Measurements from ENCODE around the gene YARS1. TPM values are rescaled to one million over a fixed set of nuclear protein-coding genes. Genes with fewer than 3 reads are reported as not detected.

Gene YARS1
- total and polyA plus RNA-seq, 2 experiments from 2014 or later, result 135 to 179 TPM

GRCh38 chr1:32729254-32730046 lies 87.7 kb downstream of the YARS1 start:
- Histone ChIP-seq H3K27ac (no peak overlapping the region), H3K4me1 (ENCODE audit: insufficient read depth) (peaks cover 21% of the 10 kb centered on the region), H3K36me3 (ENCODE audit: low read depth) (no peaks in the 10 kb centered on the region), H2AFZ (no peak overlapping the region), H3F3A (ENCODE audit: insufficient read depth) (peaks cover 7% of the 10 kb centered on the region), H3K27me3 (replicated peaks; ENCODE audit: insufficient read depth) (no peaks in the 10 kb centered on the region), H3K4me3 (no peak overlapping the region), H3K4me2 (ENCODE audit: unreplicated experiment) (no peak overlapping the region), H4K20me1 (ENCODE audit: insufficient read depth) (no peaks in the 10 kb centered on the region), H3K9ac (no peak overlapping the region), H3K9me3 (ENCODE audit: low read depth) (no peaks in the 10 kb centered on the region), H3K79me2 (ENCODE audit: insufficient read depth) (no peaks in the 10 kb centered on the region), H3K9me2 (ENCODE audit: insufficient read depth) (no peaks in the 10 kb centered on the region)
- in situ Hi-C loops (cut with MboI), result no loop called here
- WGBS, 2 experiments (ENCODE audit: low coverage in 1 of 2, low lambda C conversion rate in 2 of 2, missing lambda C conversion rate in 2 of 2), result 84 to 85% methylated on average over 14 of the region's 14 CpGs
- DNase-seq, result no peak
- no peak for TF ChIP-seq EZH2 (IDR thresholded peaks at IDR 0.05; ENCODE audit: insufficient read depth, poor library complexity, severe bottlenecking)
- TF ChIP-seq EZH2phosphoT487 (IDR thresholded peaks at IDR 0.05; ENCODE audit: insufficient read depth, low read depth), result no peak

- TF ChIP-seq EZH2phosphoT487 (IDR thresholded peaks at IDR 0.05; ENCODE audit: insufficient read depth, low read depth), result no peak
- DNase-seq, result no peak
- Histone ChIP-seq H3F3A (ENCODE audit: insufficient read depth) (peaks cover 7% of the 10 kb centered on the region), H2AFZ (no peak overlapping the region), H3K27ac (no peak overlapping the region), H3K4me3 (no peak overlapping the region), H3K4me1 (ENCODE audit: insufficient read depth) (peaks cover 22% of the 10 kb centered on the region), H3K4me2 (ENCODE audit: unreplicated experiment) (no peak overlapping the region), H3K9ac (no peak overlapping the region), H3K36me3 (ENCODE audit: low read depth) (no peaks in the 10 kb centered on the region), H4K20me1 (ENCODE audit: insufficient read depth) (no peaks in the 10 kb centered on the region), H3K79me2 (ENCODE audit: insufficient read depth) (no peaks in the 10 kb centered on the region), H3K27me3 (replicated peaks; ENCODE audit: insufficient read depth) (no peaks in the 10 kb centered on the region), H3K9me2 (ENCODE audit: insufficient read depth) (no peaks in the 10 kb centered on the region), H3K9me3 (ENCODE audit: low read depth) (no peaks in the 10 kb centered on the region)
- in situ Hi-C loops (cut with MboI), result no loop called here
- 88 to 89% methylated on average over 7 of the region's 7 CpGs for WGBS, 2 experiments (ENCODE audit: low coverage in 1 of 2, low lambda C conversion rate in 2 of 2, missing lambda C conversion rate in 2 of 2)
Observed at GRCh38 chr1:32728413-32729077, 88.6 kb downstream of the YARS1 start.

DNA sequence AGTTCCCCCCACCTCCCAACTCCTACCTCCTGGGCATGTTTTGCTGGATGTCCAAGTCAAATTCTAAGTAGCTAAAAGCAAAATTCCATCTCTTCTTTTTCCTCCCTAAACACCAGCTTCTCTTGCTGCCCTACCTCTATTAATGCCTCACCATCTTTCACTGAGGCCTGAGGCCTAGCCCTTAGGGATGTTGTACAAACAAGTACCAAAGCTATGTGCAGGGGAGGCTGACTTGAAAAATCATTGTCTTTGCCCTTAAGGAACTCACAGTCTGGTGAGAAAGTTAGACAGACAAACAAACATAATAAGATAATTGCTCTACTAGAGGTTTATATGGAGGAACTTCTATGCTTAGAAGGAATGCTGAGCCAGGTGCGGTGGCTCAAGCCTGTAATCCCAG lies 89.3 kb downstream of the YARS1 start:
- in situ Hi-C loops (cut with MboI), result no loop called here
- WGBS, 2 experiments (ENCODE audit: low coverage in 1 of 2, low lambda C conversion rate in 2 of 2, missing lambda C conversion rate in 2 of 2), result 96 to 100% methylated on average over 1 of the region's 1 CpG
- H3F3A ChIP-seq (ENCODE audit: insufficient read depth), result peaks cover 7% of the 10 kb centered on the region

GRCh38 chr1:32725615-32725982 lies 91.6 kb downstream of the YARS1 start:
- peaks cover 22% of the 10 kb centered on the region for H3K4me1 ChIP-seq (ENCODE audit: insufficient read depth)
- H3K27me3 ChIP-seq (replicated peaks; ENCODE audit: insufficient read depth), result no peaks in the 10 kb centered on the region
- H2AFZ ChIP-seq, result peak overlapping the region; percentile 76
- peak overlapping the region; percentile 29; the same call in 1 of the 2 replicates for H3K27ac ChIP-seq
- peaks cover 7% of the 10 kb centered on the region for H3F3A ChIP-seq (ENCODE audit: insufficient read depth)
- H3K9me2 ChIP-seq (ENCODE audit: insufficient read depth), result no peaks in the 10 kb centered on the region
- H3K36me3 ChIP-seq (ENCODE audit: low read depth), result no peaks in the 10 kb centered on the region
- no peaks in the 10 kb centered on the region for H4K20me1 ChIP-seq (ENCODE audit: insufficient read depth)
- 94 to 100% methylated on average over 3 of the region's 3 CpGs for WGBS, 2 experiments (ENCODE audit: low coverage in 1 of 2, low lambda C conversion rate in 2 of 2, missing lambda C conversion rate in 2 of 2)
- in situ Hi-C loops (cut with MboI), result no loop called here
- DNase-seq, result no peak
- TF ChIP-seq EZH2 (IDR thresholded peaks at IDR 0.05; ENCODE audit: insufficient read depth, poor library complexity, severe bottlenecking) (no peak), EZH2phosphoT487 (IDR thresholded peaks at IDR 0.05; ENCODE audit: insufficient read depth, low read depth) (no peak)
- H3K79me2 ChIP-seq (ENCODE audit: insufficient read depth), result no peaks in the 10 kb centered on the region
- H3K9ac ChIP-seq, result no peak overlapping the region
- H3K4me2 ChIP-seq (ENCODE audit: unreplicated experiment), result peak overlapping the region; percentile 30
- no peaks in the 10 kb centered on the region for H3K9me3 ChIP-seq (ENCODE audit: low read depth)
- no peak overlapping the region for H3K4me3 ChIP-seq

More for the DNA sequence above, 89.3 kb downstream of the YARS1 start:
- Histone ChIP-seq H3K79me2 (ENCODE audit: insufficient read depth) (no peaks in the 10 kb centered on the region), H3K27ac (no peak overlapping the region), H3K36me3 (ENCODE audit: low read depth) (no peaks in the 10 kb centered on the region), H4K20me1 (ENCODE audit: insufficient read depth) (no peaks in the 10 kb centered on the region), H3K4me3 (no peak overlapping the region), H3K9me3 (ENCODE audit: low read depth) (no peaks in the 10 kb centered on the region), H3K9me2 (ENCODE audit: insufficient read depth) (no peaks in the 10 kb centered on the region), H3K9ac (no peak overlapping the region), H3K27me3 (replicated peaks; ENCODE audit: insufficient read depth) (no peaks in the 10 kb centered on the region), H3K4me1 (ENCODE audit: insufficient read depth) (peaks cover 22% of the 10 kb centered on the region), H2AFZ (no peak overlapping the region), H3K4me2 (ENCODE audit: unreplicated experiment) (no peak overlapping the region)
- TF ChIP-seq EZH2phosphoT487 (IDR thresholded peaks at IDR 0.05; ENCODE audit: insufficient read depth, low read depth) (no peak), EZH2 (IDR thresholded peaks at IDR 0.05; ENCODE audit: insufficient read depth, poor library complexity, severe bottlenecking) (no peak)
- no peak for DNase-seq

Other genes with a start within 250 kb of the YARS1 start
- 37.0 and 44.6 TPM in 2 replicates for gene ZBTB8OS, start 166.8 kb downstream of the YARS1 start, total RNA-seq (2014; rRNA removed; shearing (Covaris generic))
- 48.9 and 52.9 TPM in 2 replicates for gene ZBTB8OS, start 166.8 kb downstream of the YARS1 start, polyA plus RNA-seq (2016; fragmentation: Nextera tagmentation; extraction: Ambion mirVana)
- gene RBBP4, start 166.2 kb downstream of the YARS1 start, total RNA-seq (2014; rRNA removed; shearing (Covaris generic)), result 72.4 and 89.9 TPM in 2 replicates
- 109 and 116 TPM in 2 replicates for gene RBBP4, start 166.2 kb downstream of the YARS1 start, polyA plus RNA-seq (2016; fragmentation: Nextera tagmentation; extraction: Ambion mirVana)
- 103 and 112 TPM in 2 replicates for gene SYNC, start 114.6 kb downstream of the YARS1 start, total RNA-seq (2014; rRNA removed; shearing (Covaris generic))
- gene SYNC, start 114.6 kb downstream of the YARS1 start, polyA plus RNA-seq (2016; fragmentation: Nextera tagmentation; extraction: Ambion mirVana), result 60.0 and 60.5 TPM in 2 replicates
- 25.2 and 35.0 TPM in 2 replicates for gene S100PBP, start 295 bp upstream of the YARS1 start, total RNA-seq (2014; rRNA removed; shearing (Covaris generic))
- gene S100PBP, start 295 bp upstream of the YARS1 start, polyA plus RNA-seq (2016; fragmentation: Nextera tagmentation; extraction: Ambion mirVana), result 12.1 and 15.7 TPM in 2 replicates
- 0.76 TPM in 1 of 2 replicates, not detected in the other for gene FNDC5, start 53.6 kb upstream of the YARS1 start, total RNA-seq (2014; rRNA removed; shearing (Covaris generic))
- 0.15 and 0.33 TPM in 2 replicates for gene FNDC5, start 53.6 kb upstream of the YARS1 start, polyA plus RNA-seq (2016; fragmentation: Nextera tagmentation; extraction: Ambion mirVana)
- not detected in 2 replicates for gene HPCA, start 69.1 kb upstream of the YARS1 start, total RNA-seq (2014; rRNA removed; shearing (Covaris generic))
- not detected in 2 replicates for gene HPCA, start 69.1 kb upstream of the YARS1 start, polyA plus RNA-seq (2016; fragmentation: Nextera tagmentation; extraction: Ambion mirVana)
- gene TMEM54, start 84.0 kb upstream of the YARS1 start, total RNA-seq (2014; rRNA removed; shearing (Covaris generic)), result 41.7 and 60.4 TPM in 2 replicates
- gene TMEM54, start 84.0 kb upstream of the YARS1 start, polyA plus RNA-seq (2016; fragmentation: Nextera tagmentation; extraction: Ambion mirVana), result 33.7 and 36.1 TPM in 2 replicates
- gene RNF19B, start 147.5 kb upstream of the YARS1 start, total RNA-seq (2014; rRNA removed; shearing (Covaris generic)), result 9.5 and 11.1 TPM in 2 replicates
- 1.5 and 1.6 TPM in 2 replicates for gene RNF19B, start 147.5 kb upstream of the YARS1 start, polyA plus RNA-seq (2016; fragmentation: Nextera tagmentation; extraction: Ambion mirVana)
- gene AK2, start 219.5 kb upstream of the YARS1 start, total RNA-seq (2014; rRNA removed; shearing (Covaris generic)), result 130 and 134 TPM in 2 replicates
- 173 and 179 TPM in 2 replicates for gene AK2, start 219.5 kb upstream of the YARS1 start, polyA plus RNA-seq (2016; fragmentation: Nextera tagmentation; extraction: Ambion mirVana)